GM21360 (cell line): Measurements from ENCODE around the gene DCAKD.

Experiments
- ATAC-seq: cut with Tn5 transposase; IDR thresholded peaks from one replicate; pipeline ENCODE4 v1.9.1; 2021; ENCODE audit warnings: mild to moderate bottlenecking, moderate library complexity; ENCODE audit not compliant: unreplicated experiment

DCAKD gene

DNA sequence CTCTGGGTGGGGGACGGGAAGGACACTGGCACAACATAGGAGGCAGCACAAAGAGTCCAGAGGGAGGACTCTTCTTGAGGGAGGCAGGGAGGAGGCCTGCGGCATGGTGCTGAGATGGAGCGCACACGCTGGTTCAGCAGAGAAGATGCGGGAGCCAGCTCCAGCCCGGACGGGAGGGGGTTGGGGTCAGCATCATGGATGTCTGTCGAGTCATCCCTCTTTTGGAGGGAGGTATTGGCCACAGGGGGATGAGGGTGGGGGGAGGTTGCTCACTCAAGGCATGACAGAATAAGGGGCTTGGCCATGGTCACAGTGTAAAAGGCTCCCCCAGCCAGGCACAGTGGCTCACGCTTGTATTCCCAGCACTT is 19.3 kb downstream of the DCAKD start:
- ATAC-seq, result no peak

GRCh38 chr17:45031231-45032173 is 19.9 kb downstream of the DCAKD start:
- ATAC-seq, result no peak

DNA sequence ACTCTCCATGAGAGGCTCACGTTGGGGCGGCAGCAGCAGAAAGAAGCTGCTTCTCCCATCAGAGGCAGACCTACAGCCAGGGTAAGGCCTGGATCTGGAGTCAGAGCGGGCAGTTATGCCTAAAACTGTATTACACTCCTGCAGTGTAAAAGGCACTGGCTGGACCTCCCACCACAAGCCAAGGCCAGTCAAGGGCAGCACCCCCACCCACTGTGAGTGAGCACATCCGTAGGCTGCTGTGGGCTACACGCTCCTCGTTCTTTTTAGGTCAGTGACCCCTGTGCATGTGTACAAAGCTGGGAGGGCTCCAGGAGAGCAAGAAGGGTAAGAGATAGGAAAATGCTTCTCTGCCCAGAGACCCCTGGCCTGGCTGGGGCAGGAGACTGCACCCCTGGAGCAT is 20.7 kb downstream of the DCAKD start:
- ATAC-seq, result no peak

- ATAC-seq, result no peak
These were observed 21.5 kb downstream of the DCAKD start for GRCh38 chr17:45029758-45030423.

GRCh38 chr17:45029096-45029495 is 22.3 kb downstream of the DCAKD start:
- no peak for ATAC-seq

GRCh38 chr17:45022655-45023339 is 28.6 kb downstream of the DCAKD start:
- no peak for ATAC-seq

DNA sequence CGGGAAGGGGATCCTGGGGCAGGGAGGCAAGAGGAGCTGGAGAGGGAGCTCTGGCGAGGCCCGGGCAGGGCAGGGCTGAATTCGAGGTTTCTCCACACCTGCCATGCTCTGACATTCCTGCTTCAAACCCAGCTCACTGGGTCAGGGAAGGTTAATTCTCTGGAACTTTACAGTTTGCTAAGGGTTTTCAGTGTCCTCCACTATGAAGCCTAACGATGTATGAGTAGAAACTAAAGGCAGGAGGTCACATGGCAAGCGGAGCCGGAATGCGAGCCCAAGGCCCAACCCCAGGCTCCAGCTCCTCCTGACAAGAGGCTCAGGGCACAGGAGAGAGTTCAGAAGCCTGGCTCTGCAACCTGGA is 29.2 kb downstream of the DCAKD start:
- no peak for ATAC-seq

DNA sequence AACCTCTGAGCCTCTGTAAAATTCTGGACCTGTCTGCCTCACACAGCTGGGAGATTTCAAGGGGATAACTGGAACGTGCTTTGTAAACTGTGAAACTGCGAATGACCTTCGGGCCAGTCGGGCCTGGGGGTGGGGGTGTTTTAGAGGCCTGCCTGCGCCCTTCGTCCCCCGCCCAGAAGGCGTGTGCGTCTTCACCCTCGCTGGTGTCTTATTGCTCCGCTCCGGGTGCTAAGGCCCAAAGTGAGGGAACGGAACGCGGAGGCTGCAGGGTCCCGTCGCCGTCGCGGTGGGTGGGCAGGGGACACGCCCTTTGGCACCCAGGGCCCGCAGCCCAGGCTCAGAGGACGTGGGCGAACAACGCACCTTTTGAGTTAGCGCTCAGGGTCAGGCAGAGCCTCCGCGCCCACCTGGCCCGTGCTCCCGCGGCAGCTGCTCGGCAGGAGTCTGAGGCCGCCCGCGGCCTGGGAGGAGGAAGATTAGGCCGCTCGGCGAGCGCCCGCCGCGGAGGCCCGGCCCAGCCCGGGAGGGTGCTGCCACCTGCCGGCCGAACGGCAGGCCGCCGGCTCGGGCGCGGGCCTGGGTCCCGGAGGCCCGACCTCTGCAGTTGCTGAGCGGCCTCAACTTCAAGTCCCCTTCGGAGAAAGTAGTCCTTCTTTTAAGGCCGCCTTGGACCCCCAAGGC is 29.7 kb downstream of the DCAKD start:
- no peak for ATAC-seq

- ATAC-seq, result no peak
These were observed 30.9 kb downstream of the DCAKD start for GRCh38 chr17:45020354-45021138.

- ATAC-seq, result peak; percentile 40
These were observed 32.4 kb downstream of the DCAKD start for GRCh38 chr17:45018848-45019711.

- ATAC-seq, result no peak
These were observed 33.0 kb downstream of the DCAKD start for GRCh38 chr17:45018514-45018847.

GRCh38 chr17:45016823-45017222 is 34.6 kb downstream of the DCAKD start:
- ATAC-seq, result no peak

GRCh38 chr17:45016237-45016636 is 35.2 kb downstream of the DCAKD start:
- ATAC-seq, result no peak

DNA sequence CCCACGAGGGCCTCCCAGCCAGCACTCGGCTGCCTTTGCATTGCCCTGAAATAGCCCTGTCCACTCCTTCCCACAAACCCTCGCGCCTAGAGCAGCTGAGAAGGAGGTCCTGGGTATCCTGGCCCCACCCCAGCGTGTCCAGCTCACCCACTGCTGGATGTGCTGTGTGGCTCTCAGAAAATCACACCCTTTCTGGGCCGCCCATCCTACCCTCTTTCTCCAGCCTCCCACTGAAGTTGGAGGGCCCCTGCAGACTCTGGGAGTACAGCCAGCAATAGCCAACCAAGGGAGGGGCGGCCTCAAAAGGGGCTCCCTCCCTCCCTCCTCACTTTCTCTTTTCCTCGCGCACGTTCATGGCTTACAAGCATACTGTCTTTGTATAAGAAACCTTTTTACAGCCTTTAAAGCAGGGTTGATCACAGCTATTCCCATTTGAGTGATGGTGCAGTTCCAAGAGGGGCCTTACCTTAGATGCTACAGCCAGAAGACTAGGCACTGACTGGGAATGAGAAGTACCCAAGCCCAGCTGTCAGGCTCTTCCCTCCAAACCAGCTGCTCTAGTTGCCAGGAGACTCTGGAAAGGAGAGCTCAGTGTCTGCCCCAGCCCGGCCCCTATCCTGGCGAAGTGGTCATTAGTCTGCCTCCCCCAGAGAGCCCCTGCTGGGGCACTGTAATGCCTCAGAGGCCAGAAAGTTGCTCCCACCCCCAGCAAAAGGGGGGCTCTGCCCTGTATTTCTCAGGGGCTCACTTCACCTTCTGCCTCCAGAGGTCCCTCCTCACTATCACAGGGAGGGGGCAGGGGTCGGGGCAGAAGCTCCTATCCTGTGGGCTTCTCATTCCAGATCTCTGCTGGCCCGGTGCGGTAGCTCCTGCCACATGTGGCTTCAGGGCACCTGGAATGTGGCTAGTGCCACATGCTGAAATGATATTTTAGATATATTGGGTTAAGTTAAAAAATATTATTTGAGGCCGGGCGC is 38.1 kb downstream of the DCAKD start:
- no peak for ATAC-seq

GRCh38 chr17:45011767-45012166 is 39.7 kb downstream of the DCAKD start:
- no peak for ATAC-seq

- ATAC-seq, result no peak
These were observed 41.6 kb downstream of the DCAKD start for GRCh38 chr17:45009676-45010467.

DNA sequence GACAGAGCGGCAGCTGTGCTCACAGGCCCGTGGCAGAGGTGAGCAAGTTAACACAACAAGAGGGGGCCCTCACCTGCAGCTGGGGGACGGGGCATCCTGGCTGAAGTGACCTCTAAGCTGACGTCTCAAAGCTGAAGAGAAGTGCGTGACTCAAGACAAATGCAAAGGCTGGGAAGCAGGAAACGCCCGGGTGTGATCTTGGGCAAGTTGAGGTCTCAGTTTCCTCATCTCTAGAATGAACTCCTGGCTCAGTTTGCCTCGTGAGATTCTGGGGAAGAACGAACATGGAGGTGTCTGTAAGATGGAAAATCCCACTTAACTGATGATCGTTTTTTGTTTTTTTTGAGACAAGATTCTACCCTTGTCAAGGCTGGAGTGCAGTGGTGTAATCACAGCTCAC is 43.2 kb downstream of the DCAKD start:
- ATAC-seq, result no peak
